Activated CD4-positive, alpha-beta T cell treated with anti-CD3 and anti-CD28 coated beads, Interleukin-2, amount 50 U/mL, for 16 hours (primary cell): ENCODE results near the gene FTSJ1.

ENCODE experiments used
- DNase-seq: peaks from one replicate; pipeline ENCODE4 v3.0.0-alpha.2; 2020

The FTSJ1 gene

GRCh38 chrX:48471504-48471903 lies 4.5 kb upstream of the FTSJ1 start:
- no peak for DNase-seq

GRCh38 chrX:48472225-48472624 lies 3.8 kb upstream of the FTSJ1 start:
- no peak for DNase-seq

- no peak for DNase-seq
These were observed 2.9 kb upstream of the FTSJ1 start for GRCh38 chrX:48472851-48473703.

- no peak for DNase-seq
These were observed 2.4 kb upstream of the FTSJ1 start for GRCh38 chrX:48473704-48473990.

- no peak for DNase-seq
These were observed 1.9 kb upstream of the FTSJ1 start for GRCh38 chrX:48474127-48474526.

GRCh38 chrX:48474581-48474980 lies 1.4 kb upstream of the FTSJ1 start:
- DNase-seq: no peak

GRCh38 chrX:48475296-48475695 lies 703 bp upstream of the FTSJ1 start:
- no peak for DNase-seq

- DNase-seq: no peak
These were observed 920 bp downstream of the FTSJ1 start for GRCh38 chrX:48476919-48477318.

- no peak for DNase-seq
These were observed 2.2 kb downstream of the FTSJ1 start for GRCh38 chrX:48477960-48478755.

GRCh38 chrX:48478806-48479205 lies 2.8 kb downstream of the FTSJ1 start:
- no peak for DNase-seq

GRCh38 chrX:48480142-48480541 lies 4.1 kb downstream of the FTSJ1 start:
- no peak for DNase-seq

- DNase-seq: no peak
These were observed 4.6 kb downstream of the FTSJ1 start for GRCh38 chrX:48480583-48480982.

GRCh38 chrX:48482526-48482925 lies 6.5 kb downstream of the FTSJ1 start:
- no peak for DNase-seq

GRCh38 chrX:48487362-48487798 lies 11.4 kb downstream of the FTSJ1 start:
- DNase-seq: no peak

GRCh38 chrX:48488034-48488433 lies 12.0 kb downstream of the FTSJ1 start:
- no peak for DNase-seq

- no peak for DNase-seq
These were observed 13.3 kb downstream of the FTSJ1 start for GRCh38 chrX:48489296-48489695.

- DNase-seq: no peak
These were observed 13.9 kb downstream of the FTSJ1 start for GRCh38 chrX:48489892-48490291.

GRCh38 chrX:48490661-48491060 lies 14.7 kb downstream of the FTSJ1 start:
- DNase-seq: no peak

GRCh38 chrX:48491809-48492208 lies 15.8 kb downstream of the FTSJ1 start:
- DNase-seq: no peak

- no peak for DNase-seq
These were observed 16.4 kb downstream of the FTSJ1 start for GRCh38 chrX:48492293-48492910.

- DNase-seq: no peak
These were observed 17.9 kb downstream of the FTSJ1 start for GRCh38 chrX:48493890-48494364.

GRCh38 chrX:48496660-48497059 lies 20.7 kb downstream of the FTSJ1 start:
- no peak for DNase-seq

GRCh38 chrX:48497871-48498270 lies 21.9 kb downstream of the FTSJ1 start:
- no peak for DNase-seq

GRCh38 chrX:48498374-48498809 lies 22.4 kb downstream of the FTSJ1 start:
- no peak for DNase-seq
